ENCODE results near the gene CR1L.

The CR1L gene

GRCh38 chr1:207644852-207645634, at the start of gene CR1L:
CR1L (plus strand) TSS chr1:207645133; CDS start chr1:207645234, 101 bp downstream.
- TF ChIP-seq CTCF (IDR thresholded peaks at IDR 0.05): no peak

GRCh38 chr1:207603777-207604176, 41.2 kb upstream of the CR1L start:
- TF ChIP-seq CTCF (IDR thresholded peaks at IDR 0.05): no peak

- no peak for TF ChIP-seq CTCF (IDR thresholded peaks at IDR 0.05)
Observed at GRCh38 chr1:207605444-207606361, 39.2 kb upstream of the CR1L start.

- TF ChIP-seq CTCF (IDR thresholded peaks at IDR 0.05): no peak
Observed at GRCh38 chr1:207606362-207606755, 38.6 kb upstream of the CR1L start.

GRCh38 chr1:207612762-207613161, 32.2 kb upstream of the CR1L start:
- TF ChIP-seq CTCF (IDR thresholded peaks at IDR 0.05): no peak

- peak; percentile 80 for TF ChIP-seq CTCF (IDR thresholded peaks at IDR 0.05)
Observed at GRCh38 chr1:207619871-207620542, 24.9 kb upstream of the CR1L start.

- peak; percentile 22; the same call in 1 of the 2 replicates for TF ChIP-seq CTCF (IDR thresholded peaks at IDR 0.05)
Observed at GRCh38 chr1:207620543-207620893, 24.4 kb upstream of the CR1L start.

Data from LNCAP (cell line).